HAP-1 (cell line): ENCODE measurements around the gene PPCS.
A peak's percentile ranks its signal among the peaks of the same experiment; 100 is the strongest.

Experiments used
- DNase-seq, 2 experiments: peaks; one replicate each; pipeline ENCODE4 v3.0.0-alpha.2; 2016 to 2020; ENCODE audit warnings: low spot score in 2 of 2
- H3K27me3 ChIP-seq: fragments of 250-450 bp; sonication (Bioruptor Pico); 2 replicates; pipeline ENCODE4 v1.5.1; 2020; ENCODE audit warnings: low read depth, mild to moderate bottlenecking, moderate library complexity
- H3K36me3 ChIP-seq: fragments of 250-450 bp; sonication (Bioruptor Pico); replicated peaks from 2 replicates; pipeline ENCODE4 v1.5.1; 2020; ENCODE audit warnings: mild to moderate bottlenecking
- H3K4me1 ChIP-seq: fragments of 250-450 bp; sonication (Bioruptor Pico); 2 replicates; pipeline ENCODE4 v1.5.1; 2020; ENCODE audit warnings: mild to moderate bottlenecking
- H3K4me3 ChIP-seq: fragments of 250-450 bp; sonication (Bioruptor Pico); 2 replicates; pipeline ENCODE4 v1.5.1; 2020; ENCODE audit warnings: mild to moderate bottlenecking, moderate library complexity
- H3K9me3 ChIP-seq: fragments of 250-450 bp; sonication (Bioruptor Pico); 2 replicates; pipeline ENCODE4 v1.5.1; 2020; ENCODE audit warnings: mild to moderate bottlenecking, moderate library complexity
- in situ Hi-C: fragments of 300-500 bp; cut with MboI; formaldehyde crosslinking; loops from 3 replicates; pipeline ENCODE4 v1.14.3; 2020; ENCODE audit warnings: low sequenced_read_pairs, inconsistent platforms, mixed read lengths

PPCS gene

DNA sequence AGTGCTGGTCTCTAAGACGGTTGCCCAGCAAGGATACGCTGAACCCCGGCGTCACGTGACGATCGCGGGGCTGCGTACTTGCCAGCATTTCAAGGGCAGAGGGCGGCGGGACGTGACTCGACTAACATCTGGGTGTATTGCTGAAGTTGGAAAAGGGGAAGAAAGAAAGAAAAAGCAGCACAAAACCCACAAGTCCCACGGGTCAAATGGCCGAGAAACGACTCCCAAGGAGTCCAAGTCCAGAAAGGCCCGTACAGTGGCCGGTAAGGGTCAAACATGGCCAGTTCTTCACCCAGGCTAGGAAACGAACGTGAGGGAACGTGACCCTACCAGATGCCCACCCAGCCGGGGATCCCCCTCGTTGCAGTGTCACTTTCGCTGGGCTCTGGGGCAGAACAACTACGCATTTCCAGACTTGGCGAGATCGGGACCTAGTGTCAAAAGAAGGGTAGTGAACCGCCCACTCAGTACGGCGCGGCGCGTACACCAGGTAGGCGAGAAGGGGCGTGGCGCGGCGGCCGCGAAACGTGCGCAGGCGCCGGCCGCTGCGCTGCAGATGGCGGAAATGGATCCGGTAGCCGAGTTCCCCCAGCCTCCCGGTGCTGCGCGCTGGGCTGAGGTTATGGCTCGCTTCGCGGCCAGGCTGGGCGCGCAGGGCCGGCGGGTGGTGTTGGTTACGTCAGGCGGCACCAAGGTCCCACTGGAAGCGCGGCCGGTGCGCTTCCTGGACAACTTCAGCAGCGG lies at the start of gene PPCS, which contains the start of gene ZMYND12:
TSS of gene PPCS (plus strand) at position 534 of the 744 bp plus-strand sequence. CDS start at position 557, 23 bp downstream.
TSS of gene ZMYND12 (minus strand) at position 13 of the 744 bp plus-strand sequence. CDS start 25 bp downstream, outside the sequence.
- in situ Hi-C loops, result no loop called here
- H3K27me3 ChIP-seq, result peaks cover 15% of the 10 kb centered on the region
- H3K9me3 ChIP-seq, result no peaks in the 10 kb centered on the region
- H3K4me1 ChIP-seq, result peaks cover 16% of the 10 kb centered on the region; the same call in 1 of the 2 replicates
- peak within 1 kb of the TSS; percentile 71 for H3K4me3 ChIP-seq
- peaks cover 17% of the 10 kb centered on the region for H3K36me3 ChIP-seq
- peak; percentile 63 to 87 for DNase-seq

DNA sequence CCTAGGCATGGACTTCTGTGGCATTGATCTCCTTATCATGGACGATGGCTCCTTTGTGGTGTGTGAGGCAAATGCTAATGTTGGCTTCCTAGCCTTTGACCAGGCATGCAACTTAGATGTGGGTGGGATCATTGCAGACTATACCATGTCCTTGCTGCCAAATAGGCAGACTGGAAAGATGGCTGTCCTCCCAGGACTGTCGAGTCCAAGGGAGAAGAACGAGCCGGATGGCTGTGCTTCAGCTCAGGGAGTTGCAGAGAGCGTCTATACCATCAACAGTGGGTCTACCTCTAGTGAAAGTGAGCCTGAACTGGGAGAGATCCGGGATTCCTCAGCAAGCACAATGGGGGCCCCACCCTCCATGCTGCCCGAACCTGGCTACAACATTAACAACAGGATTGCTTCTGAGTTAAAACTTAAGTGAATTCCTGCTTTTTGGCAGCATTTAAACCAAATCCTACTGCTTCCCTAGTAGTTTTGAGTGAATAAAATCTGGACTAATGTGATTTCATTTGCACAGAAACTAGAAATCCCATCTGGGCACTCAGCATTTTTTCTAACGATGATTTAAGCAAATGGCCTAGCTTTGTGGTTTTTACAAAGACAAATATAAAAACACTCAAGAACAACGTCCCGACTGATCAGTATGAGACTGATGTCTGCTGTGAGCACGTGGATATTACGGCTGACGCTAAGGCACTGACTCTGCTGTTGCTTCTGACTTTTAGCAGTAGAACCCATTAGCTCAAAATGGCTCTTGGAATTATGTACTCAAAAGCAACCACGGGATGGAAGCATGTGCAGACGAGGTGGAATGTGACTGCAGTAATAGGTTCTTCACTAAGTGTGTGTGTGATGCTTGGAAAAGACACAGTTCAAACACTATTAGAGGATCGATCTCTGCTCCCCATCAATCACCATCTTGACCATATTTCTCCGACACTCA lies 41.5 kb upstream of the PPCS start:
- Histone ChIP-seq H3K9me3 (no peaks in the 10 kb centered on the region), H3K27me3 (no peaks in the 10 kb centered on the region), H3K4me3 (no peak overlapping the region), H3K4me1 (no peaks in the 10 kb centered on the region), H3K36me3 (no peaks in the 10 kb centered on the region)
- no peak for DNase-seq
- in situ Hi-C loops, result no loop called here

DNA sequence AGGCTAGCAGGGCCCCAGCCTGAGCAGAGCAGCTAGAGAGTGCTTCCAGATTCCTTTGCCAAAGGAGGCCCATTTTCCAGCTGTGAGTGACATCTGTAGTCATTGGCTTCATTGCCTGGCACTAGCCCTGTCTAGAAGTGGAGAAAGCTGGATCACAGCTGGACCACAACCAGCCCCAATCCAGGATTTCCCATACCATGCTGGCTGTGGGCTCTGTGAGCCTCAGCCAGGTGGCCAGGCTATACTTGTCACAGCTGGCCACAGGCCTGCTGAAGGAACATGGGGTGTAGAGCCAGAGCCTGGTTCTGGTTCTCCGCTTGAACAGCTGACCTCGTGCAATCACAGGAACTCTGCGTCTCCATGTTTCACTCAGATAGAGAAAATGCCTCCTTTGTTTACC lies 39.2 kb upstream of the PPCS start:
- in situ Hi-C loops, result no loop called here
- DNase-seq, result no peak
- H3K4me3 ChIP-seq, result no peak overlapping the region
- H3K27me3 ChIP-seq, result no peaks in the 10 kb centered on the region
- H3K36me3 ChIP-seq, result no peaks in the 10 kb centered on the region
- H3K9me3 ChIP-seq, result no peaks in the 10 kb centered on the region
- H3K4me1 ChIP-seq, result no peaks in the 10 kb centered on the region

DNA sequence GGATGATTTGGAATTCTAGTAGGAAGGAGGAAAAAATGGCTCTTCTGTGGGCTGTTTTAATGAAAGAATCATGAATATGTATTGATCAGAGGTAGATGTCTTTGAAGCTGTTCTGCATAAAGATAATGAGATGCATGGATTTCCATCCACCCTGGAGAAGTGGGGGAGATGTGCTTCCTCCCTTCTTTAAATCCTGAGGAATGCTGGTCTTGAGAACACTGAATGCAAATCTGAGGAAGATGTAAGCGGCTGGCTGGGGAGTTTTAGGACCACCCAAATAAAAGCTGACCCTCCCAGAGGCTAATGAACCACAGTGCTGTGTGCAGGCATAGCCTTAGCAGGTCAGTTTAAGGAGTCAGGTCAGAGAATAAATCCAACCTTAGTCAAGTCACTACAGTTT lies 37.8 kb upstream of the PPCS start:
- Histone ChIP-seq H3K4me1 (no peaks in the 10 kb centered on the region; the same call in 1 of the 2 replicates), H3K27me3 (no peaks in the 10 kb centered on the region), H3K9me3 (no peaks in the 10 kb centered on the region), H3K36me3 (no peaks in the 10 kb centered on the region), H3K4me3 (no peak overlapping the region)
- in situ Hi-C loops, result no loop called here
- no peak for DNase-seq

DNA sequence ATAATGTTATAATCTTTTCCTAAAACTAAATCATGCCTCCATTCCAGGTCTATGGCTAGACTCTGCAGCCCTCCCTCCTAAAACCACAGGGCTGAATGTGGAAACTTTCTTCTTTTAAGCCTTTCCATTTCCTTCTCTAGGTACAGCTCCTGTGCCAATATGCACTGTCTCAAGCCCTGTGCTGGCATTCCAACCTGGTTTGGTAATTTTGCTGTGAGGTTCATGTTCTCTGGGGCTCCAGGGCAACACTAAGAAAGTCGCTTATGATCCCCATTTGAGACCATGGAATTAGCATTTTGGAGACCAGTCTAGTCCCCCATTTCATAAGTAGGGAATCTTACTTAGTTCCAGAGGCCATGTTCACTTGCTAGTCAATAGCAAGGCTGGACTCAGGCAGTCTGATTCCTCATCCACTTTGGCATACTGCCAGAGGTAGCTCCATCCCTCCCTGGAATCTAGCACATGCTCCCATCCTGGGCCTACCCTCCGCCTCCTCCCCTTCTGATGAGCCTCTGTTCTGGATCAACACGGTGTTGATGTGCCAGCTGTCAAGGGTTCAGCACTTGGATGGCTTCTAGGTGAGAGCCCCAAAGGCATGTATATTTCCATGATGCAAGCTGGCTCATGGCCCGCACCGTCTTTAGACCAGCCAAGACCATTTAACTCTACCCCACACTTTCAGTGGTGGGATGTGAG lies 37.1 kb upstream of the PPCS start:
- Histone ChIP-seq H3K36me3 (no peaks in the 10 kb centered on the region), H3K4me1 (no peaks in the 10 kb centered on the region; the same call in 1 of the 2 replicates), H3K27me3 (no peaks in the 10 kb centered on the region), H3K4me3 (no peak overlapping the region), H3K9me3 (no peaks in the 10 kb centered on the region)
- in situ Hi-C loops, result no loop called here
- DNase-seq, result no peak

DNA sequence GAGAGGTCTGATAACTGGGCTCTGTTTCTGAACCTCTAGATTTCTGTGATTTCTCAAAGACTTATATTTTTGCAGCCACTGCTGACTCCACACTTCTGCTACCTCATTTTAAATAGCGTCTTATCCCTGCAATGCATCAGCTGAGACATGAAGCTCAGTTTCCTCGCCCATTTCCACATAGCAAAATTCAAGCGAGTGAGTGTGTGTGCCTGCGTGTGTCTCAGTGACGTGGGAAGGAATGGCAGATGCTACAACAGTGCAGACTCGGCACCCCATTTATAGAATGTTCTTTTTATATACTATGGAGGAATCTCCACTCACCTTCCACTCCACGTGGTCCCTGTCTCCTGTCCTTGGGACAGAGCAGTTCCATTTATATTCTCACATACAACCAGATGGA lies 36.2 kb upstream of the PPCS start:
- in situ Hi-C loops, result no loop called here
- H3K4me3 ChIP-seq, result no peak overlapping the region
- no peaks in the 10 kb centered on the region for H3K36me3 ChIP-seq
- no peaks in the 10 kb centered on the region; the same call in 1 of the 2 replicates for H3K4me1 ChIP-seq
- no peak for DNase-seq
- no peaks in the 10 kb centered on the region for H3K9me3 ChIP-seq
- H3K27me3 ChIP-seq, result no peaks in the 10 kb centered on the region

DNA sequence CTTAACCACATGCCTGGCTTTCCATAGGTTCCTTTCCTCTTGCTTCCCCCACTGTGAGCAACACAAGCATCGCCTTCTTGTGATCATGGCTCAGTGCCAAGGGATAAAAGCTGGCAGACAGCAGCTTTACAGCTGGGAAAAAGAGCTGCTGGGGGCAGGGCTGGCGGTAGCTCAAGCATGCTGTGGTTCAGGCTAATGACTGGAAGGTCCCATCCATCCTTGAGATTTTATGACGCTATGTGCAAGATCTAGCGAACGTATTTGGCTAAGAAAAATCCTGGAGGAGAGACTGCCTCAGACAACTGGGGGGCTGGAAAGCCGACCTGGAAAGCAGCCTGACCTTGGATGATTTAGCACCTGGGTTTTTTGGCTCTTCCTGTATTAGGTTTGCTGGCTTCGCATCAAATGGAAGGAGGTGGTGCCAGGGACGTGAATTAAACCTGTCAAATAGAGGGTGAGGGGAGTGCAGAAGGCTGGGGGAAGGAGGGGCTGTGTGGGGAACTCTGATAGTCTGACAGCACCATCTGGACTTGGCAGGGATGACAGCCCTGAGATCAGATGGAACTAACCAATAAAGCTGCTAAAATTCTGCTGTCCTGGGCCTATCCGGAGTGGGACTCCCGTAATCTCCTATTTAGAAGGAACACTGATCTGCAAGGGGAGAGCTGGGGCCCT lies 35.3 kb upstream of the PPCS start:
- H3K4me3 ChIP-seq, result no peak overlapping the region
- no peaks in the 10 kb centered on the region for H3K36me3 ChIP-seq
- no peaks in the 10 kb centered on the region; the same call in 1 of the 2 replicates for H3K4me1 ChIP-seq
- H3K9me3 ChIP-seq, result no peaks in the 10 kb centered on the region
- DNase-seq, result peak; percentile 4 to 54
- in situ Hi-C loops, result no loop called here
- no peaks in the 10 kb centered on the region for H3K27me3 ChIP-seq

DNA sequence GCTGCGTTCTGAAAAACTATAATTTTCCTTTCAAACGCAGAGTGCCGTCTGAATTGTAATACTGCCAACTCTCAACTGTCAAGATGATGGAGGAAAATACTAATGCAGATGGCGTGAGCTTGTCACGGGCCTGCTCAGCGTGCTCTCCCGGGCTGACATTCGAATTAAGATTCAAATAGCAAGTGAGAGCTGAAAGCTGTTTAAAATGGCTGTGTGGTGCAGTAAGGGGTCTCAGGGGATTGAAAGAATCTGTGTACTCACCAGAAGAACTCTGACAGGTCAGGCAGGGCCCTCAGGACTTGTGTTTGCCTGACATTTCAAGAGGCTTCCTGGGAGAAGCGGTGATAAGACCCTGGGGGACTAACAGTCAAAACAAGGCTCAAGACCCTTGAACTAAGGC lies 33.6 kb upstream of the PPCS start:
- no peak for DNase-seq
- no peaks in the 10 kb centered on the region for H3K36me3 ChIP-seq
- H3K9me3 ChIP-seq, result no peaks in the 10 kb centered on the region
- in situ Hi-C loops, result no loop called here
- H3K4me3 ChIP-seq, result no peak overlapping the region
- H3K4me1 ChIP-seq, result no peaks in the 10 kb centered on the region; the same call in 1 of the 2 replicates
- no peaks in the 10 kb centered on the region for H3K27me3 ChIP-seq

DNA sequence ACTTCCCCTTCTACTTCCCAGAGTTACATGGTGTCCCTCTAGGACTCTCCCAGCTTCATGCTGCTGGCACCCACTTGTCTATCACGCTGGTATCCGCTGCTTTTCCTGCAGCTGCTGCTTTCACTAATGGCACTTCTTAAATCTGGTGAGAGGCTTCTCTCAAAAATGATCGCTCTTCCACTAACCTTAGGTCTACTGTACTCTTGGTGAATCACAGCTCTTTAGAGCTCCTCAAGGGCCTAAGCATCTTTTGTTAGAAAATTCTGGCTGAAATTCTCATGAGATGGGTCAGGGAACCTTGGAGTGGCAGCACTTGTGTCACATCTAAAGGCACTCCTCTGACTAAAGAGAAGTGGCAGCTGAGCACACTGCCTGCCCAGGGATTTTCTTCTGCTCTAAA lies 32.7 kb upstream of the PPCS start:
- H3K9me3 ChIP-seq, result no peaks in the 10 kb centered on the region
- H3K27me3 ChIP-seq, result no peaks in the 10 kb centered on the region
- in situ Hi-C loops, result no loop called here
- DNase-seq, result no peak
- H3K4me3 ChIP-seq, result no peak overlapping the region
- no peaks in the 10 kb centered on the region for H3K36me3 ChIP-seq
- H3K4me1 ChIP-seq, result no peaks in the 10 kb centered on the region; the same call in 1 of the 2 replicates

DNA sequence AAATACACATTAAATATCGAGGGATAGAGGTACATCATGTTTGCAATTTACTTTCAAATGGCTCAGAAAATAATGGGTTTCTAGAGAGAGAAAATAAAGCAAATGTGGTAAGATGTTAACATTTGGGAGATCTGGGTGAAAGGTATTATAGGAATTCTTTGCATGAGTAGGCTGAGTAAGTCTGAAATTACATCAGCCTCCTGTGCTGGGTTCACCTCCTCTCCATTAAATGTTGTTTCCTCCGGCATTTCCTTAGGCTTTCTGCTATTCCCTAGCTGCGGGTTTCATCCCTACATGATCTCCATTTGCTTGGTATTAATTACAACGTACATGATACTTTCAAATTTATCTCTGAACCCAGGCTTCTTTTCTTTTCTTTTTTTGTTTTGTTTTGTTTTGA lies 32.1 kb upstream of the PPCS start:
- in situ Hi-C loops, result no loop called here
- Histone ChIP-seq H3K27me3 (no peaks in the 10 kb centered on the region), H3K36me3 (no peaks in the 10 kb centered on the region), H3K4me3 (no peak overlapping the region), H3K4me1 (no peaks in the 10 kb centered on the region; the same call in 1 of the 2 replicates), H3K9me3 (no peaks in the 10 kb centered on the region)
- no peak for DNase-seq

DNA sequence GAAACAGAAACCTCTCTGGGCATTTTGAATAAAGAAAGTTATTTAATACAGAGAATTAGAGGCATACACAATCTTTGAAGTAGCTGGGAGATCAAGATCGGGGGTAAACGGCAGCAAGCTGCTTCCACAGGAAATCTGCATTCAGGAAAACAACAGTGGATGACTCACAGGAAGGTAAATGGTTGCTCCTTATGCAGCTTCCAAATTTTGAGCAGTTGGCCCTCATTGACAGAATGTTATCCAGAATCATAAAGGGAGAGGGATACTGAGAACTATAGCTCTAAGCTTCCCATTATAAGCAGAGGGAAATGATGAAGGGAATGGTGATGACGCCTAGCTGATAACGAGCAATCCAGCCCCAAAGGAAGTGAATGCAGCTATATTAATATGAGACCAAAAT lies 29.1 kb upstream of the PPCS start:
- Histone ChIP-seq H3K9me3 (no peaks in the 10 kb centered on the region), H3K4me1 (no peaks in the 10 kb centered on the region; the same call in 1 of the 2 replicates), H3K4me3 (no peak overlapping the region), H3K27me3 (no peaks in the 10 kb centered on the region), H3K36me3 (no peaks in the 10 kb centered on the region)
- in situ Hi-C loops, result no loop called here
- DNase-seq, result no peak

DNA sequence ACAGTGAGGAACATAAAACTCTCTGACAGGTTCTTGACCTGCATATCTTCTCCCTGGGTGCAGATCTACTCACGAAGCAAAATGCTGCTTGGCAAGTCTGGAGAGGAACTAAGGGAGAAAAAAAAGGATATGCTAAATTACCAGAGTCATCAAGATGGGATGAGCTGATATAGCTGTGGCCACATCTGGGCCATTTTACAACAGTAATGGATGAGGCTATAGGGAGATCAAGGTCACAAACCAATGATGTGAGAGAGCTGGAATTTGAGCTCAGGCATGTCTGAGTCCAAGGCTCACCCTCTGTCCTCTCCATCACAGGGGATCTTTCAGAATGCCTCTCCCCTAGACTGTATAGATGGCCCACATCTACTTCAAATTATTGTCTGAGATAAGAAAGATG lies 26.7 kb upstream of the PPCS start:
- no peaks in the 10 kb centered on the region for H3K4me1 ChIP-seq
- H3K9me3 ChIP-seq, result no peaks in the 10 kb centered on the region
- H3K27me3 ChIP-seq, result no peaks in the 10 kb centered on the region
- in situ Hi-C loops, result no loop called here
- no peak overlapping the region for H3K4me3 ChIP-seq
- no peak for DNase-seq
- no peaks in the 10 kb centered on the region for H3K36me3 ChIP-seq
